GM12878 (cell line): ENCODE measurements around the gene DUSP22. TPM values are rescaled to one million over a fixed set of nuclear protein-coding genes. Genes with fewer than 3 reads are reported as not detected.

ENCODE experiments used
- CEBPZ ChIP-seq: fragments of 150-350 bp; IDR thresholded peaks from 2 replicates; pipeline ENCODE4 v1.6.1; 2016; ENCODE audit warnings: low read depth, low read length
- NBN ChIP-seq: fragments of 450-650 bp; IDR thresholded peaks from 2 replicates; pipeline ENCODE4 v1.6.1; 2016
- PAX5 ChIP-seq: IDR thresholded peaks from 2 replicates; pipeline ENCODE4 v1.6.1; 2011; ENCODE audit warnings: low read depth, low read length, borderline replicate concordance
- TARDBP ChIP-seq: IDR thresholded peaks from 2 replicates; pipeline ENCODE4 v1.6.1; 2016; ENCODE audit warnings: borderline replicate concordance
- polyA plus RNA-seq, 11 experiments: library from polyadenylated mRNA; depleted of rRNA in 4 of 11; unstranded in 6 of 11; stranded (reverse) in 5 of 11; fragments of >200 nt; fragmentation: Nextera tagmentation in 4 of 11; fragmentation: Illumina TruSeq in 1 of 11; extraction: Ambion mirVana in 4 of 11; extraction: Trizol in 1 of 11; gene quantifications; 1 replicate in 1 of 11; 2 replicates in 10 of 11; pipeline versions ENCODE4 v1.2.1 to v1.2.3, GENCODE V29; 2011 to 2016; ENCODE audit warnings: inconsistent platforms in 2 of 11, missing spikeins in 2 of 11, low read depth in 1 of 11
- total RNA-seq, 4 experiments: library from RNA; depleted of rRNA in 3 of 4; stranded (reverse); fragments of >200 nt in 3 of 4; fragmentation: Illumina TruSeq in 1 of 4; extraction: Trizol in 1 of 4; gene quantifications; 2 replicates each; pipeline versions ENCODE4 v1.2.1 to v1.2.3, GENCODE V29; 2013 to 2021
- TF ChIP-seq, protein P1 (sequence below): IDR thresholded peaks from 2 replicates; pipeline ENCODE4 v1.6.1; 2012; ENCODE audit warnings: improper control_type of control experiment, low read depth, low read length; ENCODE audit not compliant: insufficient replicate concordance

The DUSP22 gene
- total and polyA plus RNA-seq, 10 of the 15 experiments (the other 5 are each of a cell fraction or from before 2014, with no cell fraction given) = 78.9 to 156 (median 107) TPM

DNA sequence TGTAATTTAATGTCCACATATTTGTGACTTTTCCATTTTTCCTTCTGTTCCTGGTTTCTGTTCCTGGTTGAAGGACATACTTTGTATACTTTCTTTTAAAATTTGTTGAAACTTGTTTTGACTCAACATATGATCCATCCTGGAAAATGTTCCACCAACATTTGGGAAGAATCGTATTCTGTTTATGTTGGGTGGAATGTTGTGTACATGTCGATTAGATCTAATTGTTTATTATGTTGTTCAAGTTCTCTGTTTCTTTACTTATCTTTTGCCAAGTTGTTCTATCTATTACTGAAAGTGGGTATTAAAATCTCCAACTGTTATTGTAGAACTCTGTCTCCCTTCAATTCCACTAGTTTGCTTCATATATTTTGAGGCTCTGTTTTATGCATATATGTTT lies 27.7 kb upstream of the DUSP22 start (continued):
- TF ChIP-seq, protein P1, sequence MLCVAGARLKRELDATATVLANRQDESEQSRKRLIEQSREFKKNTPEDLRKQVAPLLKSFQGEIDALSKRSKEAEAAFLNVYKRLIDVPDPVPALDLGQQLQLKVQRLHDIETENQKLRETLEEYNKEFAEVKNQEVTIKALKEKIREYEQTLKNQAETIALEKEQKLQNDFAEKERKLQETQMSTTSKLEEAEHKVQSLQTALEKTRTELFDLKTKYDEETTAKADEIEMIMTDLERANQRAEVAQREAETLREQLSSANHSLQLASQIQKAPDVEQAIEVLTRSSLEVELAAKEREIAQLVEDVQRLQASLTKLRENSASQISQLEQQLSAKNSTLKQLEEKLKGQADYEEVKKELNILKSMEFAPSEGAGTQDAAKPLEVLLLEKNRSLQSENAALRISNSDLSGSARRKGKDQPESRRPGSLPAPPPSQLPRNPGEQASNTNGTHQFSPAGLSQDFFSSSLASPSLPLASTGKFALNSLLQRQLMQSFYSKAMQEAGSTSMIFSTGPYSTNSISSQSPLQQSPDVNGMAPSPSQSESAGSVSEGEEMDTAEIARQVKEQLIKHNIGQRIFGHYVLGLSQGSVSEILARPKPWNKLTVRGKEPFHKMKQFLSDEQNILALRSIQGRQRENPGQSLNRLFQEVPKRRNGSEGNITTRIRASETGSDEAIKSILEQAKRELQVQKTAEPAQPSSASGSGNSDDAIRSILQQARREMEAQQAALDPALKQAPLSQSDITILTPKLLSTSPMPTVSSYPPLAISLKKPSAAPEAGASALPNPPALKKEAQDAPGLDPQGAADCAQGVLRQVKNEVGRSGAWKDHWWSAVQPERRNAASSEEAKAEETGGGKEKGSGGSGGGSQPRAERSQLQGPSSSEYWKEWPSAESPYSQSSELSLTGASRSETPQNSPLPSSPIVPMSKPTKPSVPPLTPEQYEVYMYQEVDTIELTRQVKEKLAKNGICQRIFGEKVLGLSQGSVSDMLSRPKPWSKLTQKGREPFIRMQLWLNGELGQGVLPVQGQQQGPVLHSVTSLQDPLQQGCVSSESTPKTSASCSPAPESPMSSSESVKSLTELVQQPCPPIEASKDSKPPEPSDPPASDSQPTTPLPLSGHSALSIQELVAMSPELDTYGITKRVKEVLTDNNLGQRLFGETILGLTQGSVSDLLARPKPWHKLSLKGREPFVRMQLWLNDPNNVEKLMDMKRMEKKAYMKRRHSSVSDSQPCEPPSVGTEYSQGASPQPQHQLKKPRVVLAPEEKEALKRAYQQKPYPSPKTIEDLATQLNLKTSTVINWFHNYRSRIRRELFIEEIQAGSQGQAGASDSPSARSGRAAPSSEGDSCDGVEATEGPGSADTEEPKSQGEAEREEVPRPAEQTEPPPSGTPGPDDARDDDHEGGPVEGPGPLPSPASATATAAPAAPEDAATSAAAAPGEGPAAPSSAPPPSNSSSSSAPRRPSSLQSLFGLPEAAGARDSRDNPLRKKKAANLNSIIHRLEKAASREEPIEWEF = no peak
- no peak for TF ChIP-seq PAX5
- no peak for TF ChIP-seq CEBPZ
- TF ChIP-seq NBN = no peak
- no peak for TF ChIP-seq TARDBP
- TF ChIP-seq, all 136 proteins: peak for 0
